Measurements from ENCODE around the gene ERG.

DNA sequence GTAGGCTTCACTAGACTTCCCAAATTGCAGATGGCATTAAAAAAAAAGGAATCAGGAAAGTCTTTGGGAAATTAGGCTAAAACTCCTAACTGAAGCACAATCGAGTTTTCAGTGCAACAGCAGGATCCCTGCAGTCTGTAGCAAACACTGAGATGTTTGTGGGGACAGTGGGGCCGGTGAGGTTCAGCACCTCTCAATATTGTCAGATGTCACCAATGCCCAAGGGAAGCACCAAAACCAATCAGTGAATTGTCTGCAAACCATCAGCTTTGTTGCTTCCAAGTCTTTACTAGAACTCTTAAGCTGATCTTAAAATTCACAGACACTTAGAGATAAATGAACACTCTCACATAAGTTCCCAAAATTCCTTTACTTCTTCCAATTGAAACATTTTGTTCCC, 2.6 kb downstream of the ERG start:
- TF ChIP-seq POLR2A (IDR thresholded peaks at IDR 0.05), result no peak
- TF ChIP-seq, protein P1, sequence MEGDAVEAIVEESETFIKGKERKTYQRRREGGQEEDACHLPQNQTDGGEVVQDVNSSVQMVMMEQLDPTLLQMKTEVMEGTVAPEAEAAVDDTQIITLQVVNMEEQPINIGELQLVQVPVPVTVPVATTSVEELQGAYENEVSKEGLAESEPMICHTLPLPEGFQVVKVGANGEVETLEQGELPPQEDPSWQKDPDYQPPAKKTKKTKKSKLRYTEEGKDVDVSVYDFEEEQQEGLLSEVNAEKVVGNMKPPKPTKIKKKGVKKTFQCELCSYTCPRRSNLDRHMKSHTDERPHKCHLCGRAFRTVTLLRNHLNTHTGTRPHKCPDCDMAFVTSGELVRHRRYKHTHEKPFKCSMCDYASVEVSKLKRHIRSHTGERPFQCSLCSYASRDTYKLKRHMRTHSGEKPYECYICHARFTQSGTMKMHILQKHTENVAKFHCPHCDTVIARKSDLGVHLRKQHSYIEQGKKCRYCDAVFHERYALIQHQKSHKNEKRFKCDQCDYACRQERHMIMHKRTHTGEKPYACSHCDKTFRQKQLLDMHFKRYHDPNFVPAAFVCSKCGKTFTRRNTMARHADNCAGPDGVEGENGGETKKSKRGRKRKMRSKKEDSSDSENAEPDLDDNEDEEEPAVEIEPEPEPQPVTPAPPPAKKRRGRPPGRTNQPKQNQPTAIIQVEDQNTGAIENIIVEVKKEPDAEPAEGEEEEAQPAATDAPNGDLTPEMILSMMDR (IDR thresholded peaks at IDR 0.05), result no peak
